DMS53 treated with DMSO at 0.1 percent for 48 hours (cell line): ENCODE data around the gene FBXO30.

ENCODE experiments used
- DNase-seq: peaks from one replicate; lab custom pipeline; 2025; ENCODE audit not compliant: unreplicated experiment; lab: John Stamatoyannopoulos, UW

FBXO30 gene

GRCh38 chr6:145818796-145819195, 4.2 kb upstream of the FBXO30 start:
- DNase-seq = no peak

- DNase-seq = no peak
Measured at GRCh38 chr6:145816392-145816791, 1.8 kb upstream of the FBXO30 start.

DNA sequence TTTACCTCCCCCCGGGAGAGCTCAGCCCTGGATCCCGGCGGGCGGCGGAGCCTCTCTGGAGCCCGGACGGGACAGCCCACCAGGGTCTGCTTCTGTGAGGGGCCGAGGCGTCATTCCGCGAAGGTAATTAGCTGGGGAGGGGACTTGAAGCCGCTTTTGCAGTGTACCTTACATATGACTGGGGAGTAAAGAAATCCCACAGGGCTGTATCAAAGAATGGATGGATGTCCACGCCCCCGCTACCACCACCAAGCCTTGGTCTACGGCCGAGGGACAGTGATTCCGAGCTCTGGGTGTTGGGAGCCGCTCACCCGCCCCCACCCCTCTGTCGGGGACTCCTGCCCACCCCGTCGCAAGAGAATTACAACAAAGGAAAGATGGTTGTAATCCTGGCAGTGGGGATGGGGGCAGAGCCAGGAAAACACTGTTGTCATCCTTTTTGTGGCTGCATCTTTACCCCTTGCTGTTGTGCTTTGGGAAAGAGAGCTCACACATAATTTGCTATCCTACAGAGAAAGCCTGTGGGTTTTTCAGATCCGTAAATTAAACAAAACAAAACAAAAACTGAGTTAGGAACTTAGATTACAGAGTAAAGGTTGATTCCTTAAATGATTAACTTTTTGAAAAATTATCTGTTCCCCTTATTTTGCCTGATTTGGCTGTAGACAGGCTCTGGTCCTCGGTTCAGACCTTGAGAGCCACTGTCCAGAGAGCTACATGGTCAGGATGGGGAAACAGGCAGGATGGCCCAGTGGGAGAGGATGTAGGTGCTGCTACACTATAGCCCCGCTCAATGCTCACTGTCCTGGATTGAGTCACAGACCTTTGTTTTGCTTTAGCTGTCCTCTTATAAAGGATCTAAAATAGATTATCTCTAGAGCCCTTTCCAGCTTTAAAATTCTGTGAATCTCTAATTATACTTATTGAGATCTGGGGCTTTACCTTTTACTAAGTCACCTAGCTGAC, 997 bp upstream of the FBXO30 start:
- no peak for DNase-seq

GRCh38 chr6:145814035-145814500, 527 bp downstream of the FBXO30 start:
- peak; percentile 39 for DNase-seq

GRCh38 chr6:145813285-145814034, 1.1 kb downstream of the FBXO30 start:
- DNase-seq = peak; percentile 39

DNA sequence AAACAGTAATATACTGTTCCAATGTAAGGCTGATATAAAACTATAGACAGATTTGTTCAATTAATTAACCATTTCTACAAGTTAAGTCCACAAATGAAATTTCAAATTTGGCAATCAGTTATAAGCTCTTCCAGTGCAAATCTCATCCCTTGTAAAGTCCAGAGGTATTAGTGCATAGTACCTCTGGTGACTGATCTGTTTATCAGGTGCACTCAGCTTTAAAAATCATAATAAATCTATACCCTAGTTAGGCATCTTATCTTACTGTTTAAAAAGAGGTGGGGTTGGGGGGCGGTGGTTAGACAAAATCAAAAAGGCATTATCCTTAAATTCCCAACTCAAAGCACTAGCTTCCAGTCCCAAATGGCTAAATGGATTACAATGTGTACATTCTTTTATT, 2.9 kb downstream of the FBXO30 start:
- no peak for DNase-seq

DNA sequence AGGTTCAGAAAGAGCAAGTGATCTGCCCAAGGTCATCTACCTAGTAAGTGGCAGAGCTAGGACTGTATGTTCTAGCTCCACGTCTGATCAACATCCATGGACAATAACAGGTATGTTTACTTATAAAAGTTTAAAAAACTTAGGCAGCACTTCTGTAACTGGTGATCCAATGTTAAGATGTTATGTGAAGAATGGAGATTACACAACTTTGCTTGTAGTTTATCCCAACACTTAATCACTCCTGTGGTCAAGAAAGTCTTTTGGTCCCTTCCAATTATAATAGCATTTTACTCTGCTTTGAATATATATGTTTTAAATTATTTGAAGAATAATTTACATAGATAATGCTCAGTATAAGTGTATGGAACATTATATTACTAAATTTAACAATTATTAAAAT, 4.8 kb downstream of the FBXO30 start:
- DNase-seq = no peak

GRCh38 chr6:145809211-145809610, 5.4 kb downstream of the FBXO30 start:
- DNase-seq = no peak

DNA sequence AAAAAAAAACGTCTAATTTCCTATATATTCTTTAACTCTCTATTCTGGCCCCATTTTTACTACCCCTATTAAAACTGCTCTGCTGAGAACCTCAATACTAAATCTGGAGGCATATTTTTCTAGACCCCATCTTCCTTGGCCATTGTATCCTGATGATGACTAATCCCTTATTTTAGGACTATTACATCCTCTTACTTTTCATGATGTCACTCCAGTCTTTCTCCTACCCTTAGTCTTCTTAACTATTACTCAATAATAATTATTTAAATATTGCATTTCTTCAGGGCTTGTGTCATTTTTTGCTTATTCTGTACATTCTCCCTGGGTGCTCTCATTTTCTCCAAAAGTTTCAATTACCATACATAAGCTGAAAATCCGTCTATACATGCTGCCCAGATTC, 6.4 kb downstream of the FBXO30 start:
- no peak for DNase-seq

DNA sequence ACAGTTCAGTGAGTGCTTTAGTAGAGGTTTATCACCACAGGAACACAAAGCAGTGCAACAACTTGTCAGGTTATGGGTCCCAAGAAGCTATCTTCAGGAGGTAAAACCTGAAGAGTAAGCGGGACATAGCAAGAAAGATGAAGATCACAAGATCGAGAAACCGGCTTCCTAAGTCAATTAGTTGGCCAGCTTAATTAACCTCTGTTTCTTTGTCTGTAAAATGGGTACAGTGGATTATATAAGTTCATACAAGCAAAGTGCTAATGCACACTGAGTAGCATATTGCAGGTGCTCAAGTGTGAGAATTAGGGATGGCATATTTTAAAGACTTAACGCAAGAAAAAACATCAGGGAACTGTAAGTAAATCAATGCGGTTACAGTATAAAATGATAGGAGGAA, 12.5 kb downstream of the FBXO30 start:
- DNase-seq = no peak

DNA sequence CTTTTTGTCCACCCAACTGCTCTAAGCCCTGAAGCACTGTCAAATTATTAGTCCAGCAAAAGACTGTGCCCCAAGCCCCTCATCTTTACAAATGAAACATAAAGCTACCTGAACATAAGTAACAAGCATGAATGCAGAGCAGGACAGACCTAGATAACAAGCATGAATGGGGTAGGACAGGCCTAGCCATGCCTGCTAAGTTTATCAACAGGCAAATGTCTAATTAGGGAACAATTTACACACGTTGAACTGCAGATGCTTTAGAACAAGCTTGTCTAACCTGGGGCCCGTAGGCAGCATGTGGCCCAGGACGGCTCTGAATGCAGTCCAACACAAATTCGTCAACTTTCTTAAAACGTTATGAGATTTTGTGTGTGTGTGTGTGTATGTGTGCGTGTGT, 13.6 kb downstream of the FBXO30 start:
- no peak for DNase-seq

DNA sequence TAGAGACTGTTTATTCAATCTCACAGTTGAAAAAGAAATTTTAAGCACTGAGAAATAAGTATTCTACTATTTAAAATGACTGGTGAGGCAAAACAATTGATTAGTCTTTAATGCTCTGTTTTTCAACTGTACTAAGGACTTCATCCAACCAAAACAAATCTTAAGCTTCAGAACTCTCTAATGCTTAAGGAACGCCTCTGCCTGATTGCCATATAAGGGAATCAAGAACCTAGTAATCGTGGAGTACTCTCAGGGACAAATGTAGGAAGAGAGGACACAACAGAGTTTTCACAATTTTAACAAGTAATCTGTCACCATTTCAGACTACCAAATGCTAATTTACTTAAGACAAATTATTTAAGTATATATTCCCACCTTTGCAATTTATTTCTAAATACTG, 16.1 kb downstream of the FBXO30 start:
- DNase-seq = no peak

DNA sequence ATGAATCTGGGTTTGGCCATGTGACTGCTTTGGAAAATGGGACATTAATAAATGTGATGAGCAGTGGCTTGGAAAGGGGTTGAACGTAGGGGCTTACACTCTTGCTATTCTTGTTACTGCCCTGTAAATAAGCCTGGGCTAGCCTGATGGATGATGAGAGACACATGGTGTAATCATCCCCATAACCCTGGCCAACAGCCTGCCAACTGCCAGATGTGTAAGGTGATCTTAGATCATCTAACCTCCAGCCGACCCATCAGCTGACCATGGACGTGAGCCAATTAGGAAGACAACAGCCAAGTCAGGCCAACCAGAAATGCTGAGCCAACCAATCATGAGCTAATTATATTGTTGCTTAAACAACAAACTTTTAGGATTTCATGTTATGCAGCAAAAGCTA, 25.2 kb downstream of the FBXO30 start:
- no peak for DNase-seq

GRCh38 chr6:145787688-145788087, 26.9 kb downstream of the FBXO30 start:
- no peak for DNase-seq

- DNase-seq = no peak
Measured at GRCh38 chr6:145784683-145785082, 29.9 kb downstream of the FBXO30 start.

- DNase-seq = no peak
Measured at GRCh38 chr6:145783796-145784195, 30.8 kb downstream of the FBXO30 start.

GRCh38 chr6:145772846-145773245, 41.7 kb downstream of the FBXO30 start:
- DNase-seq = no peak

DNA sequence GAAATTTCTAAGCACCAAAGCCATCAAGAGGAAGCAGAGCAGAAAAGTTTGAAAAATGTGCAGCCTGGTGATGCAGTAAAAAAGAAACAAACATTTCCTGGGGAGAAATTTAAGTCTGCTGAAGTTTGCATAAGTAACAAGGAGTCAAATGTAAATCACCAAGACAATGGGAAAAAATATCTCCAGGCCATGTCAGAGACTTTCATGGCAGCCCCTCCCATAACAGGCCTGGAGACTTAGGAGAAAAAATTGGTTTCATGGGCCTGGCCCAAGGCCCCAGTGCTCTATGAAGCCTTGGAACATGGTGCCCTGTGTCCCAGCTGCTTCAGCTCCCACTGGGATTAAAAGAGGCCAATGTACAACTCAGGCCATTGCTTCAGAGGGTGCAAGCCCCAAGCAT, 49.1 kb downstream of the FBXO30 start:
- DNase-seq = no peak

GRCh38 chr6:145763742-145764141, 50.9 kb downstream of the FBXO30 start:
- DNase-seq = peak; percentile 5

GRCh38 chr6:145761584-145761983, 53.0 kb downstream of the FBXO30 start:
- DNase-seq = no peak

DNA sequence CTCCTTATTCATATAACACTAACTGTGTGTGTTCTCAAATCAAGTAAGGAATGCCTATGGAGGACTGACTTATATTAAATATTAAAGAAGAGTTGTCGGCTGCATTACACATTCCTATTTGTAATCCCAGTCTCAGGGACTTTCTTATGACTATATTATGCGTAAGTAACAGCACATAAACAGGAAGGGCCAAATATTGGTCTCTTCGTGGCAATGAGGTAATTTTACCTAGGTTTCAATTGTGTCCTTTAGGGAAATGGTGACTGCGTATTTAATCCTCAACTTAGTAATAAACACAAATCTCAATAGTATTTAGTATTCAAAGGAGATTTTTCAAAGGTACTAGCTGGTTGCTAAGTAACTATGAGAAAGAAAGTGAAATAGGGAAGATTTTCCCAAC, 56.5 kb downstream of the FBXO30 start:
- no peak for DNase-seq

- DNase-seq = no peak
Measured at GRCh38 chr6:145756170-145756662, 58.4 kb downstream of the FBXO30 start.
